Esophagus muscularis mucosa (tissue), 4 donors: ENCODE data around the gene ANKS1B. TPM values are rescaled to one million over a fixed set of nuclear protein-coding genes. Genes with fewer than 3 reads are reported as not detected.

ENCODE experiments used
- DNase-seq: peaks from one replicate; pipeline ENCODE4 v3.0.0-alpha.2; 2017; ENCODE audit errors: extremely low spot score
- H3K27ac ChIP-seq, 4 donors: fragments of 200-600 bp; sonication (generic); replicated peaks in 1 of 4; 1 replicate in 3 of 4; 2 replicates in 1 of 4; pipeline ENCODE4 v1.5.1; 2016 to 2019; ENCODE audit warnings: mild to moderate bottlenecking in 1 of 4
- H3K27me3 ChIP-seq, 4 donors: fragments of 200-600 bp; sonication (generic); one replicate each; pipeline versions ENCODE4 v1.5.1 to v1.6.0; 2016 to 2019
- H3K36me3 ChIP-seq, 4 donors: fragments of 200-600 bp; sonication (generic); one replicate each; pipeline ENCODE4 v1.5.1; 2016 to 2019
- H3K4me1 ChIP-seq, 4 donors: fragments of 200-600 bp; sonication (generic); one replicate each; pipeline ENCODE4 v1.5.1; 2016 to 2019
- H3K4me3 ChIP-seq, 4 donors: fragments of 200-600 bp; sonication (generic); 1 replicate in 2 of 4; 2 replicates in 2 of 4; pipeline ENCODE4 v1.5.1; 2016 to 2019; ENCODE audit warnings: mild to moderate bottlenecking in 4 of 4, moderate library complexity in 1 of 4
- H3K9me3 ChIP-seq, 4 donors: fragments of 200-600 bp; sonication (generic); 1 replicate in 3 of 4; 2 replicates in 1 of 4; pipeline ENCODE4 v1.5.1; 2016 to 2019
- CTCF ChIP-seq, 3 experiments: fragments of 200-600 bp in 2 of 3; fragments of 450-650 bp in 1 of 3; sonication (generic) in 2 of 3; IDR thresholded peaks; one replicate each; pipeline ENCODE4 v1.5.1; 2017 to 2019; ENCODE audit warnings: antibody characterized with exemption in 3 of 3, mild to moderate bottlenecking in 2 of 3, moderate library complexity in 1 of 3
- EP300 ChIP-seq: sonication (generic); formaldehyde crosslinking; IDR thresholded peaks from one replicate; pipeline ENCODE4 v1.6.1; 2017; ENCODE audit warnings: antibody characterized with exemption
- POLR2A ChIP-seq: fragments of 450-650 bp; IDR thresholded peaks from one replicate; pipeline ENCODE4 v1.6.1; 2017; ENCODE audit warnings: antibody characterized with exemption, moderate library complexity, mild to moderate bottlenecking, low read depth
- POLR2AphosphoS5 ChIP-seq, 2 donors: sonication (generic); formaldehyde crosslinking; IDR thresholded peaks; one replicate each; pipeline ENCODE4 v1.6.1; 2017; ENCODE audit warnings: antibody characterized with exemption in 2 of 2
- WGBS: methylation state at CpG from one replicate; pipeline ENCODE4 v1.1.5; 2018; 5-methylcytosine and 5-hydroxymethylcytosine counted together
- intact Hi-C: fragments of 100-400 bp; cut with DNase I; formaldehyde crosslinking; loops from one replicate; pipeline ENCODE4 v1.15.1; 2023
- total RNA-seq, 4 donors: library from RNA; depleted of rRNA; stranded (reverse); fragments of >200 nt; gene quantifications; one replicate each; pipeline versions ENCODE4 v1.1.0 to v1.2.1, GENCODE V29; 2016

ANKS1B gene
- total RNA-seq, 4 donors from 2014 or later = 20.4 to 28.7 (median 21.6) TPM

DNA sequence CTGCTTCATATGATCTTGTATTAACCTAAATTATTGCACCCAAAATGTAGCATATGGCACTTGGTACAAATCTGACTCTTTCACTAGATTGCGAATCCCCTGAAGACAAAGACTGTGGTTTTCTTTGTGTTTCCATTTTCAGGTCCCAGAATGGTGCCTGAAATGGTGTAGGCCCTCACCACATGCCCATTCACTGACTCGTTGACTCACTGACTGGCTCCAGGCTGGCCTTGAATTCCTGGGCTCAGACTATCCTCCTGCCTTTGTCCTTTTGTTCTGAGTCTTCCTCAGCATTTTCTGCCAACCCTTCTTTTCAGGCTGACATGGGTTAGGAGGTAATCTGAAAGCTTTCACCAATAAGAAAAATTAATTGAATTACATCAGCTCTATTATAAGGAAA lies 705.8 kb downstream of the ANKS1B start:
- DNase-seq = no peak
- Histone ChIP-seq H3K4me3 (no peak overlapping the region), H3K36me3 (no peaks in the 10 kb centered on the region), H3K27me3 (no peaks in the 10 kb centered on the region), H3K9me3 (no peaks in the 10 kb centered on the region), H3K4me1 (no peaks in the 10 kb centered on the region), H3K27ac (no peak overlapping the region)
- TF ChIP-seq EP300 = no peak
- no peak for TF ChIP-seq CTCF (IDR thresholded peaks at IDR 0.05)
- no peak for TF ChIP-seq POLR2A
- TF ChIP-seq POLR2AphosphoS5 (IDR thresholded peaks at IDR 0.05) = no peak
- 94% methylated on average over 2 of the region's 2 CpGs for WGBS
- intact Hi-C loops = no loop called here

- intact Hi-C loops = no loop called here
- Histone ChIP-seq H3K36me3 (no peaks in the 10 kb centered on the region), H3K27ac (no peak overlapping the region), H3K27me3 (no peaks in the 10 kb centered on the region), H3K4me1 (no peaks in the 10 kb centered on the region), H3K9me3 (no peaks in the 10 kb centered on the region), H3K4me3 (no peak overlapping the region)
- WGBS = 85% methylated on average over 5 of the region's 5 CpGs
- TF ChIP-seq POLR2AphosphoS5 (IDR thresholded peaks at IDR 0.05) (no peak), CTCF (IDR thresholded peaks at IDR 0.05) (no peak), POLR2A (no peak), EP300 (no peak)
- DNase-seq = no peak
Measured at GRCh38 chr12:99277591-99278379, 707.0 kb downstream of the ANKS1B start.

- Histone ChIP-seq H3K4me1 (no peaks in the 10 kb centered on the region), H3K4me3 (no peak overlapping the region), H3K27me3 (no peaks in the 10 kb centered on the region), H3K9me3 (no peaks in the 10 kb centered on the region), H3K36me3 (no peaks in the 10 kb centered on the region), H3K27ac (no peak overlapping the region)
- TF ChIP-seq EP300 = no peak
- no peak for TF ChIP-seq POLR2AphosphoS5 (IDR thresholded peaks at IDR 0.05)
- TF ChIP-seq CTCF (IDR thresholded peaks at IDR 0.05) = no peak
- TF ChIP-seq POLR2A = no peak
- intact Hi-C loops = no loop called here
- WGBS = 75% methylated on average over 3 of the region's 3 CpGs
- no peak for DNase-seq
Measured at GRCh38 chr12:99271071-99271470, 713.7 kb downstream of the ANKS1B start.

- Histone ChIP-seq H3K4me1 (no peaks in the 10 kb centered on the region), H3K27ac (no peak overlapping the region), H3K4me3 (no peak overlapping the region), H3K27me3 (no peaks in the 10 kb centered on the region), H3K9me3 (no peaks in the 10 kb centered on the region), H3K36me3 (no peaks in the 10 kb centered on the region)
- TF ChIP-seq POLR2AphosphoS5 (IDR thresholded peaks at IDR 0.05) = no peak
- no peak for TF ChIP-seq EP300
- TF ChIP-seq POLR2A = no peak
- no peak for TF ChIP-seq CTCF (IDR thresholded peaks at IDR 0.05)
- intact Hi-C loops = no loop called here
- DNase-seq = no peak
Measured at GRCh38 chr12:99267038-99267437, 717.7 kb downstream of the ANKS1B start.

- no peaks in the 10 kb centered on the region for H3K36me3 ChIP-seq
- no peak for DNase-seq
- no peaks in the 10 kb centered on the region for H3K27me3 ChIP-seq
- no peak overlapping the region for H3K4me3 ChIP-seq
- TF ChIP-seq POLR2AphosphoS5 (IDR thresholded peaks at IDR 0.05) = no peak
- no peak for TF ChIP-seq EP300
- TF ChIP-seq CTCF (IDR thresholded peaks at IDR 0.05) = no peak
- TF ChIP-seq POLR2A = no peak
- H3K27ac ChIP-seq = no peak overlapping the region
- no peaks in the 10 kb centered on the region for H3K9me3 ChIP-seq
- 84% methylated on average over 3 of the region's 3 CpGs for WGBS
- intact Hi-C loops = no loop called here
- peaks cover 0 to 11% (median 4%) of the 10 kb centered on the region in 4 donors for H3K4me1 ChIP-seq
Measured at GRCh38 chr12:99265648-99266047, 719.1 kb downstream of the ANKS1B start.
